ENCODE results near the gene FAM9A. TPM values are rescaled to one million over a fixed set of nuclear protein-coding genes. Genes with fewer than 3 reads are reported as not detected.

Gene FAM9A
- polyA plus RNA-seq (ENCODE audit: insufficient read length in 3 of 3), result not detected
- long read RNA-seq, donor 1, result 0 reads
- long read RNA-seq, donor 2, result 0 reads
- long read RNA-seq, donor 3, result 0 reads
- long read RNA-seq, donor 4, result 0 reads
- long read RNA-seq, donor 5, result 0 reads
- long read RNA-seq, donor 6, result 0 reads
- long read RNA-seq, donor 7, result 0 reads
- long read RNA-seq, donor 8, result 0 reads
- long read RNA-seq, donor 9, result 0 reads
- long read RNA-seq, donor 10, result 0 reads
- long read RNA-seq, donor 11, result 0 reads
- long read RNA-seq, donor 12, result 0 reads
- long read RNA-seq, donor 13, result 0 reads
- long read RNA-seq, donor 14, result 0 reads
- long read RNA-seq, donor 15, result 0 reads
- long read RNA-seq, donor 16, result 0 reads

DNA sequence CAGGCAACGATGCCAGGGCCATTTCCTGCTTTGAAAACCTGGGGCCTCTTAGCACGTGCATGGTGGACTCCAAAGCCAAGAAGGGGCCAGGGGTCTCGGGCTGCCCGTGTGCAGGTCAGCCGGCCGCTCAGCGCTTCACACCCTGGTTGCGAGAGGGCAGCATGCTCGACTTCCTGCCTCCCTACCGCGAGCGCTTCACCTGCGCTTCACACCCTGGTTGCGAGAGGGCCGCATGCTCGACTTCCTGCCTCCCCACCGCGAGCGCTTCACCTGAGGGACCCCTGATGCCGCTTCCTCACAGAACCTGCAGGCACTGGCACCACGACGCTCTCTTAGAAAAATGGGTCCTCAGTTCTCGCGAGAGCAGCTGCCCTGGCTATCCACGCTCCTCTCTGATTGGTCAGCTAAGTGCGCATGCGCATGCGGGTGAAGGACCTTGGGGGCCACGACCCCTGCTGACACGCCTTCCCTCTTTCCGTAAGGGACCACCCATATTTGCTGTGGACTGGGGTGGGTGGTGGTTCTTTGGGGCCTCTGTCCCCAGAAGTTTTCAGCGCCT, at the start of gene FAM9A:
Gene FAM9A, minus strand, starts transcription at position 343 of the 559 bp plus-strand sequence. CDS start 1,212 bp downstream, outside the sequence.
- no peak for DNase-seq

DNA sequence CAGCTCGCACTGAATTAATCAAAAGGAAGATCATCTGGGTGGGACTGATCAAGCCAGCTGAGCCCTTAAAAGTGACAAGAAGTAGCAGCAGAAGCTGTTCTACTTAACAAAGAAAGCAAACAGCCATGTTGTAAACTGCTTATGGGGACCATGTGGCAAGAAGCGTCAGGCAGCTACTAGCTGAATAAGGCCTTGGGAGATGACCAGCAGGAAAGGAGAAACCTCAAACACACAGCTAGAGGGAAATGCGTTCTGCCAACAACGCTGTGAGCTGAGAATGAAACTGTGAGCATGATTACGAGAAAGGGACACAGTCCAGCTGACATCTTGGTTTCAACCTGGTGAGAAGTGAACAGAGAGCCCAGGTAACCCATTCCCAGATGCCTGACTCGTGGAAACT, 49.3 kb upstream of the FAM9A start:
- no peak for DNase-seq

DNA sequence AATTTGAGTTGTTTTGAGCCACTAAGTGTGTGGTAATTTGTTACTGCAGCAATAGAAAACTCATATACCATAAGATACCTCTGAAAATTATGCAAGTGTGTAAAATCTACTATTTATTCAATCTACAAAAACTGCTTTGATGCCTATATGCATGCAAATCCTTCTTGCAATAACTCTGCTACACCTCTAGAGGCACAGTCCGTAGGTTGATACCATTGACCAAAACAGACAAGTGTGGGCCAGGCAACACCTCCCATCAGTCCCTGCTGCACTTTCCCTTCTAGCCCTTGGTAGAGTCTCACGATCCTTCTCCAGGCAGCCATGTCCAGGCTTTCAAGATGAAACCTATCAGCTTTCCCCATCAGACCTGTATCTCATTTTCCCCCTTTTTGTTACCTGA, 48.8 kb upstream of the FAM9A start:
- no peak for DNase-seq

DNA sequence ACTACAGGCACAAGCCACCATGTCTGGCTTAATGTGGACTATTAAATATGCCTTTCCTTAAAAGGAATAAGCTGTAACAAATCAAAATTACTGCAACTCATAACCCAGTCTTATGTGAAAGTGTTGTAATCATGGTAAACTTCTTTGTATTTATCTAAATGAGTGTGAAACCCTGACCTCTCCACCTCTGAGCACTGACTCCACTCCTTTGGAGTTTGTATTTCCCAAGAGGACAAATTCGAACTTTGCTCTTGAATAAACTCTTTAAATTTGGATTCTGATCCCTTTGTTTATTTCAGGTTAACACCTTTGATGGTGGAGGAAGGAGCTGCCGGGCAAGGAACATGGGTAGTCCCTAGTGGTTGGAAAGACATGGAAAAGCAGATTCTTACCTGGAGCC, 48.3 kb upstream of the FAM9A start:
- no peak for DNase-seq

DNA sequence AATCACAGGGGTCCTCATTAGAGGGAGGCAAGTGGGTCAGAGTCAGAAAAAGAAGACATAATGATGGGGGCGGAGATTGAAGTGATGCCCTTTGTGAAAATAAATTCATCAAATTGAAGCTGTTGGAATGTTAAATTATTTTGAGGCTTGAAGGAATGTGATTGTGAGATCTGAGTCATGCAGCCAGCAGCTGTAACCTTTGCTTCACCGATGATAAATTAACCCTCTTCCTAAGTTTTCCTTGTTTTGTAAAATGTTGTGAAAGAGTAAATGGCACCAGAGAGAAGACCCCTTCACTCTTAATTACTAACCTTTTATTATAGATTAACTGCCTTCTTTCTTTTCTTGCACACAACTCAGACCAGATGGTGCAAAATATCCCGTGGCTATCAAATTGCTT, 47.7 kb upstream of the FAM9A start:
- no peak for DNase-seq

DNA sequence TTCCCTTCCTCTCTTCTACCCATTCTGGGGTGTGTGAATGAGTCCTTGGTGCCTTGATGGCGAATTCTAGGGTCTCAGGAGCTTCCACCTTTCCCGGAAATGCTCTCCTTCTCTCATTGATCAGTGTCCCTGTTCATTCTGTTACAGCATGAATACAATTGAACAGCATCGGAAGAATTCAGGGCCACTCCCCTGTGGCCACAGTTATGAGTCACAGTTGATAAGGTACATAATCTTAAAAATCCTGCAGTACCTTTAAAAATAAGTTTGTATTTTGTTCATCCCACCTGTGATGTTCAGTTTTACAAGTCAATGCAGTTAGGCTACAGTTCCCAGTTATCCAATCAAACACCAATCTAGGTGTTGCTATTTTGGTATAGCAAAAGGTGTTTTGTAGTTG, 47.3 kb upstream of the FAM9A start:
- DNase-seq, result no peak

DNA sequence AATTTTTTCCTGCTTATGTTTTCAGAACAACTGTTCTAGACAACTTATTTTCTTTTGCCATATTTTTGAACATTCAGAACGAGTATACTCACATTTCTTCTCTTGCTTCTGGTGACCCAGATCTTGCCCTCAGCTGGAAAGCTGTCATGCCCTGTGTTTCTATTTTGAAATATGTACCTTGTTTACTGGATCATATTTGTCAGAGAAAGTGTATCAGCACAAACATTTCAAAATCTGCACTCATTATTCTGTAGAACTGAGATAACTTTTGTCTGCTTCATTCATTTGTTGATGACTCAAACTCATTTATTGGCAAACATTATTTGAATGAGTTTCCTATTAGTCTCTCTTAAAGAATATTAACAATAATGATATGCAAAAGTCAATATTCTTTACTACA, 46.2 kb upstream of the FAM9A start:
- DNase-seq, result no peak

DNA sequence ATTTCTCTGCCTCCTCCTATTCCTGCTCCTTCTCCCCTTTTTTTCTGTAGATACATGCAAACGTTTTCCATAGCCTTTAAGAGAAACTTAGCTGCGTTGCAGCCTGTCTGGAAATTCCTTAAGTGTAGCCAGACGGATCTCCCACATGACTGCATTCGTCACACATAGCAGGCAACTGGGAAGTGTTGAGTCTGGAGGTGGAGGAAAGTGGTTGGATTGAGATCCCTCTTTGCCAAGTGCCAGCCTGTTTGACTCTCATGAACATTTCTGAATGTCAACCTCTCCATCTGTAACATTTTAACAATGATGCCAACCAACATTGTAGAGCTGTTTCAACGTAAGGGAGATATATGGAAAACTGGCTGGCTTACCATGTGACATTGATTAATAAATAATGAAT, 45.1 kb upstream of the FAM9A start:
- peak; percentile 39 for DNase-seq

DNA sequence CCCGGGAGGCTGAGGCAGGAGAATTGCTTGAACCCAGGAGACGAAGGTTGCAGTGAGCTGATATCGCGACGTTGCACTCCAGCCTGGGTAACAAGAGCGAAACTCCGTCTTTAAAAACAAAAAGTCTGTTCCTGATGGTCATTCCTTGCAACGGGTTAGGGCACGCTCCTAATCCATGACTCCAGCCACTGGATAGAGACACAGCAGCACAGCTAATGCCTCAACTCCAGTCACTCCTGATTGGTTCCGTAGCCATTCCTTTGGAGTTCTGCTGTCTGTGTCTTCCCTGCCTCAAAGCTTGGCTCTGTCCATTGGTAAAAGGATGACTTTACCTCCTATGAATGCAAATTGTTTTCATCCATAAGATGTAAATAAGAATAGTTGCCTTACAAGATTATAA, 44.3 kb upstream of the FAM9A start:
- no peak for DNase-seq

DNA sequence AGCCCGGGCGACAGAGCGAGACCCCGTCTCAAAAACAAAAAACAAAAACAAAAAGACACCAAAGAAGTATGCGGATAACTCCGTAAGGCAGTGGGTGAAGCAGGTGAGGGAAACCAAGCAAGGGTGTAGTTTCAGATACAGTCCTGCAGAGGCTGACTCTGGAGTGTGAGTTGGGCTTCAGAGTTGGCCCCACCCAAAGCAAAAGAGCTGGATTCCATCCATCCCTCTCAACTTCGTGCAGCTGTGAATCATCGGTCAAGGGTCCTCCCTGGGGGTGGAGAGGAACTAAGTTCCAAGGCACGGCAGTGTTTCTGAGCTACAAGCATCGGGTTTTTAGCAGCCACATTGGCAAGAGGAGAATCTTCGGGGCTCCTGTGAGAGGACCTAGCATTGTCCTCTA, 43.9 kb upstream of the FAM9A start:
- DNase-seq, result no peak

DNA sequence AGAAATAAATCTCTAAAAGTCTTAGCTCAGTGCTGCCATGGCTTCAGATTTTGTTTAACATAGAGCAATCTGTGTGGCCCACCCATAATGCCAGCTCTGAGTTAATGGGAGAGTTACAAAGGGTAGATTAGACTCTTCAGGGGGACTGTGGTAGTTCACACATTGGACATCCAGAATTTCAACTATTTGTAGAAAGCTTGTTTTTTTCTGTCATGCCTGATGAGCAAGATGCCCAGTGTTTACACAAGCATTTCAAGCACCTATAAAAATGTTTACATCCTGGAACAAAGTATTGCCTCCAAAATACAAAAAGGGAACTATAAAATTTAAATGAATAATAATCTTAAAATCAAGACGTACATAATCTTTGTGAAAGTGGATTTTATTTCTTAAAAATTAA, 43.0 kb upstream of the FAM9A start:
- no peak for DNase-seq

DNA sequence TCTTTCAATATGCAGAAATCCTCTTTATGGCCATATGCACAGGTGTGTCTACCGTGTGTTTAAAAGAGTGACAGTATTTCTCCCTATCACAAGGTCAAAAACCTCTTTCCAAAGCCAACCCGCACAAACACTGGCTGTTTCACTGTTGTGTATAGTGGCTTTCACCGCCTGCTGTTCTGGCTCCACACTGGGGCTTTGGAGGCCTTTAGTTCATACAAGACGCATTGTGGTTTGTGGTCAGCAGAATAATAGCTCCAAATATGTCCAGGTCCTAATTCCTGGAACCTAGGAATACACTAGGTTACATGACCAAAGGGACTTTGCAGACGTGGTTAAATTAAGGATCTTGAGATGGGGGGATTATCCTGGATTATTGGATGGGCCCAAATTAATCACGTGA, 40.7 kb upstream of the FAM9A start:
- no peak for DNase-seq

DNA sequence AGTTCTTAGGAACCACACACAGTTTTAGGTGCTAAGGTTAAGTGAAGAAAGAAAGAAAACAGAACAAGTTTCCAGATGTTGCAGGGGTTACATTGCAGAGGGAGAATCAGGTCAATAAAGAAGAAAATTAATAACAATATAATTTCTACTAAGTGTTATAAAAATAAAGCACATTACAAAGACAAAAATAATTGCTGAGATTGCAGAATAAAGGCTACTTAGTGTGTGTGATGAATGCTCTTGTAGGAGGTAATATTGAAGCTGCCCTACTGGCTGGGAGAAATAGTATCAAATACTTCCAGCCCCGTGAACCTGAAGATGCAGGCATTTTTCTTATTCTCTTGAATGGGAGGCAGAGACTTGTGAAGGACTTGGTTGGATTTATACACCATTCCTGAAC, 33.2 kb upstream of the FAM9A start:
- no peak for DNase-seq

DNA sequence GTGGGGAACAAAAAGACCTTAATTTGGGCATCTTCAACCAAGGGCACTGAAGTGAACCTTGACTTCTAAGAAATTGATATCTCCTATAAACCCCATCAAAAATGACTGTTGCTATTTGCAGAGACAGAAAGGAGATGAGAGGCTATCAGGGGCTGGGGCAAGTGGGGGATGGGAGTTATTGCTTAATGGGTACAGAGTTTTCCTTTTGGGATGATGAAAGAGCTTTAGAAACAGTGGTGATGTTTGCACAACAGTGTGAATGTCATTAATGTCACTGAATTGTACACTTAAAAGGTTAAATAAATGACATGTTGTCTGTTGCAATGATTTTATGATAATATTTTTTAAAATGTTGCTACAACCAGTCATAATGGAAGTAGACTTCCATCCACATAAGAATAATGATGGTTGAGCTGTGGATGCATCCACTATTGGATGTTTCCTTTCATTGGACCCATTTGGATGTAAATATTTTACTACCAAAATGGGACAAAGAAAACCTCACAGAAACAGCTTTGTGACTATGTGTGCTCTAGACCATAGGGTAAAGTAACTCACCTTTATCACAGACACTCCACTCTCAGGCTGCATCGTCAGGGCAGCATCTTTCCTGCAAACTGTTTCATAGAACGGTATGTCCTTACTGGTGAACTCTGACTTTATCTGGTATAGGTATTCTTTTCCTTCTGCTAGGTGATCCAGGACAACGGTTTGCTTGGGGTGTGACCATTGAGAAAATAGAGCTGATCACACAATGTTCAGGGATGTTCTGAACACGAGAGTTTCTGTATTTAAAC, 31.6 kb upstream of the FAM9A start:
- no peak for DNase-seq

DNA sequence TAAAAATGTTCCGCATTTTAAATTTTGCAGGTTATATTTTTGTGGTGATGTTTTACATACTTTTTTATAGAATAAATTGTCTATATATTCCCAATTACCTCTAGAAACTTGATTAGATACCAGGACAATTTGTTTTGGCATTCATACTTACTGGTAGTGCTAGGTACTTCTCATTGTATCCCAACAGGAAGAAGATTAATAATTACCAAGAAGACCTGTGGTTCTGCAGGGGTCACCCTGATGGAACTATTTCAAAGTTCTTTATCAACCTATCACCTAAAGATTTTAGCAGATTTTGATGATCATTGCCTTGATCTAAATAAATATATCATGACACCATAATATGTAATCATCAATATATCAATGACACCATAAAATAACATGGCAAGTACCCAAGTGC, 22.5 kb upstream of the FAM9A start:
- DNase-seq, result no peak

DNA sequence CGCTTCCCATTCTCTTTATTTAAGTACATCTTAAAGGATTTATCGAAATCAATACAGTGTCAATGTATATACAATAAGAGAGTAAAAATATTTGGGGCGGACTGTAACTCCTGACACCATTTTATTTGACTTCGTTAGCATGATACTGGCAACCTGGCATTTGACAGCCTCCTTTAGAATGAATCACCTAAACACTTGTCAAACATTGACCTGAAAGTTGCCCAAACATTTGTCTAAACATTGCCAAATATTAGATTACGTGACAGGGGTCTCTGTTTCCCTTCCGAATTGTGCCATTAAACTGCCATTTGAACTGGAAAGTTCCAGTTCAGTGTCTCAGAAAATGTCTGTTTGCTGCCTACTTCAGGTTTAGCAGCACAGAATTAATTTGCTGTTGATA, 20.8 kb upstream of the FAM9A start:
- DNase-seq, result no peak

DNA sequence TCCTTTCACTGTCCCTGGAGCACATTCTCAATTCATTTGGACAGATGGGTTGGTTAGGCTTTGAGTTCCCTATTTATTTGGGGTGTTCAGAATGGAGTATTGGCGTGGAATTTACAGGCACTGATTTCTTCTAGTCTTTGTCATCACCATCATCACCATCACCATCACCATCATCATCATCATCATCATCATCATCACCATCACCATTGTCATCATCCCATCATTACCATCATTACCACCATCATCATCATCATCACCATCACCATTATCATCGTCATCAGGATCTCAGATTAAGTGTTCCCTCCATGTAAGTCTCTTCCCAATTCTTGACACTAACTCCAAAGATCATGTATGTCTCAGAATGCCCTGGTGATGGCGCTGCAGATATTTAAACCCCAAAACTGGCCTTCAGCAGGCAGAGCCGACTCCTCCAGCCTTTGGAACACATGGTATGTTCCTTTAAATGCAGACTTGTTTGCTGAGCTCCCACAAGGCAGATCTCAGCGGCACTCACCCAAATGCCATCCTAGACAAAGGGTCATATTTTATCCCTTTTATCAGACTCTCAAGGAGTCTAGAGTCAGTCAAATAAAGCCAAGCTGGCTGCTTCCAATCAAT, 19.8 kb upstream of the FAM9A start:
- peak; percentile 12 for DNase-seq

DNA sequence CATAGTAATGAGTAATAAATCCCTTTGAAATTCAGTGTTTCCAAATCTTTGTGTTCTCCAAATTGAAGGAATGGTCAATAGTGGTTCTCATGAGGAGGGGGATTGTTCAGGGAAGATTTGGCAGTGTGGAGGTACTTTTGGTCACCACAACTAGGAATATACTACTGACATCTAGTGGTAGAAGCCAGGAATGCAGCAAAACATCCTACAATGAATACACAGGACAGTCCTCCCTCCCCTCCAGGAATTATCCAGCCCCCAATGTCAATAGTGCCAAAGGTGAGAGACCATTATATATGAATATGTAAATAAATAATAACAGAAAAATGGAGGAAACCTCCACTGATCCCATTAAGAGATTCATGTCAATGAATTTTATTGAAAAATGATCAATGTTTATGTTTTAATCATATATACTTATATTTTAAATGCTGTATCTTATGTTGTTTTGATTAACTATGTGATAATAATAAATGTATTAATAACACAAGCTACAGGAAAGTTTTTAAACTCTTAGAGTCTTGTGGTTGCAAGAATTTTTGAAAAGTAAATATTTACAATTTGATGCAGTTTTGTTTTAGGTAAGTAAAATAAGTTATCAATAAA, 14.4 kb upstream of the FAM9A start:
- peak; percentile 30 for DNase-seq

DNA sequence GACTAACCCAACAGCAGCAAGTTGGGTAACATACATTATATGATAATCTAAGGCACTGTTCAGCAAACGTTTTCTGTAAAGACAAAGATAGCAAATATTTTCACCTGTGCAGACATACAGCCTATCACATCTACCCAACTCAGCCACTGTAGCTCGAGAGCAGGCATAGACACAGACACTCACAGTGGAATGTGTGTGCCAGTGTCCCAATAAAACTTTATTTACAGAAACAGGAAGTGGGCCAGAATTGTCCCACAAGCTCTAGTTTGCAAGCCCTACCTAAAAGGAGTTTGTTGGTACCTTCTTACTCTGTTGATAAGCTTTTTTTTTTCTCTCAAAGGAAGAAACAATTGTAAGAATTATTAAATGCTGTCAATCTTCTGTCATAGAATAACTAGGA, 11.9 kb upstream of the FAM9A start:
- no peak for DNase-seq

DNA sequence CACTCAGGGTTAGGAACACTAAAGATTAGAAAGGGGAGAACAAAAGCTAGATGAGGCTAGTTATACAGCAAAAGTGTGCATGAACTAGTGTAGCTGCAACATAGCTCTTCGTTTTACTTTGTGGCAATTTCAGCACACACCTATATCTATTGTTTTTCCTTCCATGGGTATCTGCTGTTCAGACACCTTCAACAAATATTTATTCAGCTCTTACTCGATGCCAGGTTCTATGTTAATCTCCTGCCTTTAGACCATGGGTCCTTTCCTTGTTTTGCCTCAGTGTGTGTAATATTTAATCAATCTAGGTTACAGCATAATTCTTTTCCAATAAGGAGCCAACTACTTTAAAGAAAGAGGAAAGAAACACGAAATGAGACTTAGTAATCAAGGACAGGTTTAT, 10.4 kb upstream of the FAM9A start:
- no peak for DNase-seq

DNA sequence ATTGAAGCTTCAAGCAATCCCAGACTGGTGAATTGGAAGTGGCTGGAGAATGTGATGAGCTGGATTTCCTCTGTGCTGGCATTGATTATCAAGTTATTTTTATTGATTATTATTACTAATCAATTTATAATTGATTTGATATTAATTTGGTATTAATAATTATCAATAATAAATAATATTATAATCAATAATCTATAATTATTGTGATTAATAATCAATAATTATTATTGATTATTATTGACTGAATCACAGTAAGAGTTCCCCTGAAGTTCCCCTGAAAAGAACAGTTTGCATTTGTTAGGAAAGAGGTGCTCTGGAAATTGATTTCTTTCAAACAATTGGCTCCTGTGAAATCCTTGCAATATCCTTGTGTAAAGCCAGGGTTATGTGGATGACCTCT, 7.5 kb upstream of the FAM9A start:
- no peak for DNase-seq

DNA sequence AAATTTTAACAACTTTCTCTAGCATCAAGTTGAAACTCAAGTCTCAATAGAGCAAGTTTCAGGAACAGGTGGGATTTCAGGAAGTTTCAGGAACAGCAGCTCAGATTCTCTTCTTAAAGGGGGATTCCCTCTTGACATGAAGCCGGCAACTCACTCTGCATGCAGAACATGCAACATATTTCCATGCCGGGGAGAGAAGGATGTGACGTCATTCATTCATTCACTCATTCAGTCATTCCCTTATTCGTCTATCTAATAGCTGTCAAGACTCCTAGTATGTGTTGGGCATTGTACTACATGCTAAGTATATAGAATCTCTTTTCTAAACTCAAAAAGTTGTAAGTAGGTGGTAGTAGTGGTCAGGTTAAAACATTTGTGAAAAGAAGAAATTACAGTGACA, 4.8 kb upstream of the FAM9A start:
- DNase-seq, result no peak
